ENCODE measurements around the gene STAU1. TPM values are rescaled to one million over a fixed set of nuclear protein-coding genes. Genes with fewer than 3 reads are reported as not detected.

Gene STAU1
- polyA plus RNA-seq, 1 donor (not counting 4 experiments of a cell fraction or from before 2014, with no cell fraction given), result 55.3 TPM

GRCh38 chr20:49118307-49118706 lies 69.8 kb downstream of the STAU1 start:
- no peak overlapping the region for H3K4me2 ChIP-seq (ENCODE audit: control insufficient read depth, extremely low read depth, insufficient read depth, low read depth, low read length)
- no peaks in the 10 kb centered on the region for H3K27me3 ChIP-seq (ENCODE audit: control insufficient read depth, extremely low read depth, insufficient read depth, low read length)
- DNase-seq (ENCODE audit: low read depth, low spot score) (no peak), FAIRE-seq (no peak)
- TF ChIP-seq CTCF (optimal IDR thresholded peaks at IDR 0.05 in 1 of 3, IDR thresholded peaks at IDR 0.05 in 1 of 3, conservative IDR thresholded peaks at IDR 0.05 in 1 of 3; ENCODE audit: extremely low read depth in 1 of 3, insufficient read depth in 2 of 3, low read length in 3 of 3), result no peak
- TF ChIP-seq EZH2 (IDR thresholded peaks at IDR 0.05; ENCODE audit: low read length), result no peak
- H3K4me1 ChIP-seq (ENCODE audit: control insufficient read depth, extremely low read depth, insufficient read depth, low read length), result peaks cover 2% of the 10 kb centered on the region
- no peak overlapping the region for H3K27ac ChIP-seq (ENCODE audit: control insufficient read depth, insufficient read depth, low read length)
- no peaks in the 10 kb centered on the region for H3K9me3 ChIP-seq (ENCODE audit: control insufficient read depth, low read depth, low read length)
- no peaks in the 10 kb centered on the region for H3K9me1 ChIP-seq (ENCODE audit: control insufficient read depth, extremely low read depth, insufficient read depth, low read length)
- no peaks in the 10 kb centered on the region for H3K79me2 ChIP-seq (ENCODE audit: control insufficient read depth, insufficient read depth, low read length)
- H2AFZ ChIP-seq (ENCODE audit: control insufficient read depth, low read length), result no peak overlapping the region
- dilution Hi-C loops (cut with MboI; ENCODE audit: extremely low pct_ligation_motif_present, low sequenced_read_pairs), result no loop called here
- no peaks in the 10 kb centered on the region for H4K20me1 ChIP-seq (ENCODE audit: control insufficient read depth, extremely low read depth, insufficient read depth, low read length)
- no peak overlapping the region for H3K4me3 ChIP-seq (ENCODE audit: control insufficient read depth in 2 of 3, extremely low read depth in 1 of 3, insufficient read depth in 2 of 3, low read depth in 1 of 3, low read length in 3 of 3)
- H3K36me3 ChIP-seq (ENCODE audit: control insufficient read depth in 2 of 2, extremely low read depth in 1 of 2, insufficient read depth in 2 of 2, low read length in 2 of 2), result peaks cover 37 to 42% of the 10 kb centered on the region in 2 experiments
- H3K9ac ChIP-seq (ENCODE audit: control insufficient read depth, extremely low read depth, insufficient read depth, low read length), result no peak overlapping the region

GRCh38 chr20:49115564-49115963 lies 72.6 kb downstream of the STAU1 start:
- H3K36me3 ChIP-seq (ENCODE audit: control insufficient read depth in 2 of 2, extremely low read depth in 1 of 2, insufficient read depth in 2 of 2, low read length in 2 of 2), result peaks cover 37 to 42% of the 10 kb centered on the region in 2 experiments
- no peaks in the 10 kb centered on the region for H3K4me1 ChIP-seq (ENCODE audit: control insufficient read depth, extremely low read depth, insufficient read depth, low read length)
- H3K27me3 ChIP-seq (ENCODE audit: control insufficient read depth, extremely low read depth, insufficient read depth, low read length), result no peaks in the 10 kb centered on the region
- dilution Hi-C loops (cut with MboI; ENCODE audit: extremely low pct_ligation_motif_present, low sequenced_read_pairs), result no loop called here
- H3K4me3 ChIP-seq (ENCODE audit: control insufficient read depth in 2 of 3, extremely low read depth in 1 of 3, insufficient read depth in 2 of 3, low read depth in 1 of 3, low read length in 3 of 3), result no peak overlapping the region
- DNase-seq (ENCODE audit: low read depth, low spot score) (no peak), FAIRE-seq (no peak)
- H3K9me3 ChIP-seq (ENCODE audit: control insufficient read depth, low read depth, low read length), result no peaks in the 10 kb centered on the region
- H3K9me1 ChIP-seq (ENCODE audit: control insufficient read depth, extremely low read depth, insufficient read depth, low read length), result no peaks in the 10 kb centered on the region
- H2AFZ ChIP-seq (ENCODE audit: control insufficient read depth, low read length), result no peak overlapping the region
- TF ChIP-seq CTCF (optimal IDR thresholded peaks at IDR 0.05 in 1 of 3, IDR thresholded peaks at IDR 0.05 in 1 of 3, conservative IDR thresholded peaks at IDR 0.05 in 1 of 3; ENCODE audit: extremely low read depth in 1 of 3, insufficient read depth in 2 of 3, low read length in 3 of 3), result no peak
- no peak for TF ChIP-seq EZH2 (IDR thresholded peaks at IDR 0.05; ENCODE audit: low read length)
- no peak overlapping the region for H3K4me2 ChIP-seq (ENCODE audit: control insufficient read depth, extremely low read depth, insufficient read depth, low read depth, low read length)
- no peaks in the 10 kb centered on the region for H4K20me1 ChIP-seq (ENCODE audit: control insufficient read depth, extremely low read depth, insufficient read depth, low read length)
- H3K9ac ChIP-seq (ENCODE audit: control insufficient read depth, extremely low read depth, insufficient read depth, low read length), result no peak overlapping the region
- no peak overlapping the region for H3K27ac ChIP-seq (ENCODE audit: control insufficient read depth, insufficient read depth, low read length)
- no peaks in the 10 kb centered on the region for H3K79me2 ChIP-seq (ENCODE audit: control insufficient read depth, insufficient read depth, low read length)
